G401 (cell line): ENCODE results near the gene RMDN3. TPM values are rescaled to one million over a fixed set of nuclear protein-coding genes. Genes with fewer than 3 reads are reported as not detected.
A peak's percentile ranks its signal among the peaks of the same experiment; 100 is the strongest.

Experiments used
- DNase-seq: peaks from one replicate; pipeline ENCODE4 v3.0.0-alpha.2; 2015; ENCODE audit warnings: low spot score
- in situ Hi-C: cut with HindIII; loops from 2 replicates; pipeline ENCODE4 v1.10.0; 2016; ENCODE audit warnings: low sequenced_read_pairs, mixed read lengths
- total RNA-seq: library from RNA; depleted of rRNA; stranded (reverse); fragments of >200 nt; shearing (Covaris generic); gene quantifications from 2 replicates; pipeline ENCODE4 v1.2.3, GENCODE V29; 2014; rRNA removed

The RMDN3 gene
- total RNA-seq, 1 experiment from 2014 or later: 114 TPM

DNA sequence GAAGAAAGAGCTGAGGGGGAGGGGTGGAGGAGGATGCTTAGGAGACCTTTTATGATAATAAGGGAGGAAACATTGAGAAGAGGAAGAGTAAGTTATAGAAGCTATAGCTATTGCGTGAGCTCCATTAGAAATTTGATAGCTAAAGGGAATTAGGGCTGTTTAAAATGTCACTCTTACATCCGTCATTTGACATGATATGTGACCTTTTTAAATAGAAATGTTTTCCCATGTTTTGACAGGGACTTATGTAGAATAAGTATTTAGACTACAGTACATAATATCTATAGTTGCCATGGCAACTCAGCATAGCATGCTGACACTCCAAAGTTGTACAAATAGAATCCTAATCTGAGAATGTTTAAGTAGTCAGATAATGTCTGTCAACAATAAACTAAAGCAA, 40.9 kb downstream of the RMDN3 start:
- no peak for DNase-seq
- in situ Hi-C loops: no loop called here

DNA sequence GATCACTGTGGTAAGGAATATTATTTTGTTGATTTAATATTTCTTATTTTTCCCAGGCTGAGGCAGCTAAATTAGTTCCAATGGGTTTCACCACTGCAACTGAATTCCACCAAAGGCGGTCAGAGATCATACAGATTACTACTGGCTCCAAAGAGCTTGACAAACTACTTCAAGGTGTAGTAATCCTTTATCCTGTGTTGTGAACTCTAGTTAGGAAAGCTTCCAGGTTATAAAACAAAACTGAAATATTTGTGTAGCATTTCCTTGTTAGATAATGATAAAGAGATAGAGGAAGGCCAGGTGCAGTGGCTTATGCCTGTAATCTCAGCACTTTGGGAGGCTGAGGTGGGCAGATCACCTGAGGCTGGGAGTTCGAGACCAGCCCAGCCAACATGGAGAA, 48.9 kb downstream of the RMDN3 start:
- in situ Hi-C loops: no loop called here
- no peak for DNase-seq

DNA sequence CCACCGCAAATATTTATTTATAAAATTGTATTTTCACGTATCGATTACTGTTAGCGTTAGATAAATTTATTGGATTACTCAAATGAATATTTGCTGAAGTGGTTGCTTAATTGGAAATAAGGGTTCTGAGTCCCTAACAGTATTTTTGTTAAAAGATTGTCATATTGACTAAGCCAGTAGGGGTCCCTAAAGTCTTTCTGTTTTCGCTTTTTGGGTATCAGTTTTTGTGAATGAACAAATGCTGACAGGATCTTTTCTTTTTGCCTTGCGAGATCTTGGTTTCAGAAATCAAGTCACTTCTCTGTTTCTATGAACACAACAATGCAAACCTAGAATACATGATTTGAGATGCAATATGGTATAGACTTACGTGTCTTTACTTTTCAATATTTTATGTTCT, 53.0 kb downstream of the RMDN3 start:
- DNase-seq: no peak
- in situ Hi-C loops: no loop called here

DNA sequence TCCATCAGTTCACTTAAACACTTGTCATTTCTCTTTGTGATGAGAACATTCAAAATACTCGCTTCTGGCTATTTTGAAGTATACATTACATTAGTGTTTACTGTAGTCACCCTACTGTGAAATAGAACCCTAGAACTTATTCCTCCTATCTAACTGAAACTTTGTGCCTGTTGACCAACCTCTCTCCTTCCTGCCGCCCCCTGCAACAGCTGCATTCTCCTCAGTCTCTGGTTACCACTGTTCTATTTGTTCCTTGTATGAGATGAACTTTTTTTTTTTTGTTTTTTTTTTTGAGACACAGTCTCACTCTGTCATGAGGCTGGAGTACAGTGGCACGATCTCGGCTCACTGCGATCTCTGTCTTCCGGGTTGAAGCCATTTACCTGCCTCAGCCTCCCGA, 57.1 kb downstream of the RMDN3 start:
- no peak for DNase-seq
- in situ Hi-C loops: no loop called here

DNA sequence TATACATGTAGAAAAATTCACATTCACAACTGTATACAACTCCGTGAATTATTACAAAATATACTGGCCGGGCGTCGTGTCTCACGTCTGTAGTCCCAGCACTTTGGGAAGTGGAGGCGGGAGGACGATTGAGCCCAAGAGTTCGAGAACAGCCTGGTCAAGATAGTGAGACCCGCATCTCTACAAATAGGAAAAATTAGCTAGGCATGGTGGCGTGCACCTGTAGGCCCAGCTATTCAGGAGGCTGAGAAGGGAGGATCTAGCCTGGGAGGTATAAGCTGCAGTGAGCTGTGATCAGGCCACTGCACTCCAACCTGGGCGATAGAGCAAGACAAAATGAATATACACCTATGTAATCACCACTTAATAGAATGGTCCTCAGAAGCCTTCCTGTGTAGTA, 58.8 kb downstream of the RMDN3 start:
- no peak for DNase-seq
- in situ Hi-C loops: no loop called here

DNA sequence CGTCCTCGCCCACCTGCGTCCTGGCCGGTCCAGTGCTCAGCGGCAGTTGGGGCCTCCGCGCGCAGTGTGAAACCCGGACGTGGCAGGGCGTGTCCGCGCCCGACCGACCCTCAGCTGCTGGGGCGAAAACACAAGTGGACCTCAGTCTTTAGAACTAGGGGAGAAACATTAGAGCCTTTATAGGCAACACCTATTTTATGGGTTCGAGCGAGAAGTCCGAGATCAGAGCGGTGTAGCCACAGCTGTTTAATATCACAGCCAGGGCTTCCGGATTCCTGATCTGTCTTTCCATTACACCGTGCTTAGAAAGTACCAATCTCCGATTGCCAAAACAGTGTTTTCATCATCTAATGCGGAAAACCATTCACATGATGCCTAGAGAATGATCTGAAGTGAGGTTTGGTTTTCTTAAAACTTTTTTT, 59.6 kb downstream of the RMDN3 start:
- DNase-seq: no peak
- in situ Hi-C loops: no loop called here

DNA sequence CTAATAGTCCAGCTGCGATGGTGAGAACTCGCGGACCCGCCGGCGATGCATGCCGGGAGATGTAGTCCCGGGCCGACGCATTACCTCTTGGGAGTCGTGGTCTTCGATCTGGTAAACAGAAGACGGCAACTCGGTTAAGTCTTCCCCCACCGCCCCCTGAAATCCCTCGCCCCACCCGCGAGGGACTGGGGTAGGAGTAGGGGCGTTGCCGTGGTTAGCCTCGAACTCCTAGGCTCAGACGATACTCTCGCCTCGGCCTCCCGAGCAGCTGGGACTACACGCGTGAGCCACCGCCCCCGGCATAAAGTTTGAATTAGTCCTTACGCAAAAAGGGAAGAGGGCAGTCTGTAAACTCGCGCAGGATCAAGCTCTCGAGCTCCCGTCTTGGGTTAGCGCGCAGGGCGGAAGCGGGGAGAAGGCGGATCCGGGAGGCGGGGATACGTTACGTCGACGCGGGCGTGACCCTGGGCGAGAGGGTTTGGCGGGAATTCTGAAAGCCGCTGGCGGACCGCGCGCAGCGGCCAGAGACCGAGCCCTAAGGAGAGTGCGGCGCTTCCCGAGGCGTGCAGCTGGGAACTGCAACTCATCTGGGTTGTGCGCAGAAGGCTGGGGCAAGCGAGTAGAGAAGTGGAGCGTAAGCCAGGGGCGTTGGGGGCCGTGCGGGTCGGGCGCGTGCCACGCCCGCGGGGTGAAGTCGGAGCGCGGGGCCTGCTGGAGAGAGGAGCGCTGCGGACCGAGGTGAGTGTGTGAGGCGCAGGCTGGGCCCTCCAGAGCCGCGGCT, 60.2 kb downstream of the RMDN3 start, which contains the start of gene RAD51:
Gene RAD51, plus strand, starts transcription at position 487 of the 781 bp plus-strand sequence. CDS start 3,585 bp downstream, outside the sequence.
- DNase-seq: peak; percentile 88
- in situ Hi-C loops: no loop called here

DNA sequence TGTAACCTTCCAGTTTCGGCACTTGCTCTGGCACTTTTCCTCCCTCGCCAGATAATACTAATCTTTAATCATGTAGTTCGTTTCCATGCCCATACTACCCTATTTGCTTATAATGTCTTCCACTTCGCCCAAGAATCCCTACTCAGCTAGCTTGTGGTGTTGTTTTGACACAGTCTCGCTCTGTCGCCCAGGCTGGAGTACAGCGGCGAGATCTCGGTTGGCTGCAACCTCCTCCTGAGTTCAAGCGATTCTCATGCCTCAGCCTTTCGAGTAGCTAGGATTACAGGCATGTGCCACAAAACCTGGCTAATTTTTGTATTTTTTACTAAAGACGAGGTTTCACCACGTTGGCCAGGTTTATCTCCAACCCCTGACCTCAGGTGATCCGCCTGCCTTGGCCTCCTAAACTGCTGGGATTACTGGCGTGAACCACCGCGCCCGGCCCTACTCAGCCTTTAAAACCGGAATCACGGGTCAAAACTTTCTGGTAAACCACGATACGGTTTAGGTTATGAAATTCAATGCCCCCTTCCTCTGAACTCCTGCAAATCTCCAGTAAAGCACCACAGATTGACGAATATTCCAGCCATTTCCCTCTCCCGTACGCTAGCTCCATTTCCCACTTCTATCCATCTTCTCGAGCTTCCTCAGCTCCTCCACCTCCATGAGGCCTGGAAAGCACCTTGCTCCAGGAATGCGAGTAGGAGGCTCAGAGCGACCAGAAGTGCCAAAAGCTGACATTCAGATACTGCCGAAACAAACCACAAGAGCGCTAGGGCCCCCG, 61.0 kb downstream of the RMDN3 start:
- no peak for DNase-seq
- in situ Hi-C loops: no loop called here

DNA sequence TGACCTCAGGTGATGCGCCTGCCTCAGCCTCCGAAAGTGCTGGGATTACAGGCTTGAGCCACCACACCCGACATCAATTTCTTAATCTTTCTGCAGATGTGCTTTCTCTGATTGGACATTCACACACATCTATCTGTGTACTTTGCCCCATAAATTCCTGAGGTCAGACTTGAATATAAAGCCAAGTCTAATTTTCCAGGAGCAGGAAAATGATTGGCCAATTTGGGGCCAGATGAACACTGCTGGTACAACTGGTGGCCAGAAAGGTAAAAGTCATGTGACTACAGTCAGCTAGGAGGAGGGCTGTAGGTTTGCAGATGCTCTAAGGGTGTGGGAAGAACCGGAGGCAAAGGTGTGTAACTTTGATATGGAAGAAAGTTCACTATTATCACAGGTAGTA, 63.3 kb downstream of the RMDN3 start:
- no peak for DNase-seq
- in situ Hi-C loops: no loop called here

DNA sequence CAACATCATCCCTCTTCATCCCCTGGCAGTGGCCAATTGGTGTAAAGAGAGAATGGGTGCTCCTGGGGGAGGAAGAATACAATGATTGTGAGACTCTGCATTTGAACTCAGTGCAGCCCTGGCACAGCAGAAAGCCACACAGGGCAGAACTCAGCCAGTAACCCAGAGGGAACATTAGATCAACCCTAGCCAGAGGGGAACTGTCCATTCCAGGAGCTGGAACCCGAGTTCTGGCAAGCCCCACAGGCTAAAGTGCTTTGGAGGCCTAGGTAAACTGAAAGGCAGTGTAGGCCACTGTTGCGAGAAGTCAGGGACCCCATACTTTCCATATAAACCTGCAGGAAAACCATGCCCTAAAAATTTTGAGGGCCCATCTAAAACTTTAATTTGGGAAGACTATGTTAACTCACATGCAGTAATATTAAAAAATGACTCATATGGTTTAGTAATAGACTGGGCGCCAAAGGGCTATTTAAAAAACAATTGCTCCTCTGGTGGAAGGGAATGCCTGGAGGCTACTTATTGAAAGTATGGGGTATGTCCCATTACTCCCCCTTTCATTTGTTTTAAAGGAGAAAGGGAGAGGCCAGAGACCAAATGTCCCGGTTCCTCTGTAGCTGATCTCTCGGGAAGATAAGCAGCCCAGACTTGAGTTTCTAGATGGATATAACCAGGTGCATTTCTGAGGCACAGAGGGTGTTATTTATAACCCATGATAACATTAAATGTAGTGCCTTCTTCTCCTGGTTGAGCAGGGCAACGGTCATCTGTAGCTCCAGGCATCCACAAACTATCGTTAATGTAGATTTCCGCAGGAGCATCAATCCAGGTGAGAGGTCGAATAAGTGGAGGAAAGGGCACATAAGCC, 65.9 kb downstream of the RMDN3 start:
- DNase-seq: no peak
- in situ Hi-C loops: no loop called here

Other genes starting within 250 kb of the RMDN3 start
- gene CCDC32, start 190.2 kb downstream of the RMDN3 start, total RNA-seq: 41.9 and 66.4 TPM in 2 replicates
- 21.7 and 33.5 TPM in 2 replicates for gene RPUSD2, start 186.0 kb downstream of the RMDN3 start, total RNA-seq
- gene KNL1, start 161.0 kb downstream of the RMDN3 start, total RNA-seq: 38.4 and 40.6 TPM in 2 replicates
- 7.1 and 12.0 TPM in 2 replicates for gene RAD51, start 60.1 kb downstream of the RMDN3 start, total RNA-seq
- 829 and 1,388 TPM in 2 replicates for gene GCHFR, start 8.8 kb upstream of the RMDN3 start, total RNA-seq
- 3.1 and 4.0 TPM in 2 replicates for gene C15orf62, start 14.7 kb upstream of the RMDN3 start, total RNA-seq
- gene ZFYVE19, start 51.8 kb upstream of the RMDN3 start, total RNA-seq: 27.5 and 29.2 TPM in 2 replicates
- 49.7 and 100 TPM in 2 replicates for gene DNAJC17, start 52.2 kb upstream of the RMDN3 start, total RNA-seq
- not detected in 2 replicates for gene PPP1R14D, start 73.5 kb upstream of the RMDN3 start, total RNA-seq
- gene SPINT1, start 88.8 kb upstream of the RMDN3 start, total RNA-seq: 0.62 TPM in 1 of 2 replicates, not detected in the other
- gene RHOV, start 119.0 kb upstream of the RMDN3 start, total RNA-seq: 0.24 and 1.7 TPM in 2 replicates
- 51.4 and 57.3 TPM in 2 replicates for gene VPS18, start 139.2 kb upstream of the RMDN3 start, total RNA-seq
- 0.20 and 0.62 TPM in 2 replicates for gene DLL4, start 174.1 kb upstream of the RMDN3 start, total RNA-seq
- gene CHAC1, start 198.2 kb upstream of the RMDN3 start, total RNA-seq: 12.4 and 12.9 TPM in 2 replicates